ENCODE measurements around the gene AMDHD2.
"Not testable (repeated sequence)": the region's sequence is repeated elsewhere in the genome, so short reads cannot be mapped to it uniquely, and the experiment has no call there.

The AMDHD2 gene

DNA sequence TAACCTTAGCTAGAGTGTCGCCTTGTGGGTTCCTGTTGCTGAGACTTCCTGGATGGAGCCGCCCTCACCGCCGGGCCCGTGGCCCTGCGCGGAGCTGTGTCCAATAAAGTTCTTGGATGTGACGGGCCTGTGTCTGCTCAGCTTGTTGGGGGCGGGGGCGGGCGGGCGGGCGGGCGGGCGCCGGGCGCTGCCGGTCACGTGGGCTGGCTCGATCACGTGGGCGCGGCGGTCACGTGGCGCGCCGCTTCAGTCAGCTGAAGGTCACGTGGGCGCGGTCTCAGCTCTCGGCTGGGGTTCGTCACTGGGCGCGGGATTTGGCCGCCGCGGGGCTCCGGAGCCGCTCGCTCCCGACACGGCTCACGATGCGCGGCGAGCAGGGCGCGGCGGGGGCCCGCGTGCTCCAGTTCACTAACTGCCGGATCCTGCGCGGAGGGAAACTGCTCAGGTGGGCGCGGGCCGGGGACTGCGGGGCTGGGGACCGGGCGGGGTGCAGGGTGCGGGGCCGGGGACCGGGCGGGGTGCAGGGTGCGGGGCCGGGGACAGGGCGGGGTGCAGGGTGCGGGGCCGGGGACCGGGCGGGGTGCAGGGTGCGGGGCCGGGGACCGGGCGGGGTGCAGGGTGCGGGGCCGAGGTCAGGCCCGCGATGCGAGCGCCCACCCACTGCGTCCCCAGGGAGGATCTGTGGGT lies at the start of gene AMDHD2:
AMDHD2 (plus strand) TSS at position 275 of the 687 bp plus-strand sequence; CDS start at position 363, 88 bp downstream.
- DNase-seq (ENCODE audit: low read depth, low spot score): peak; percentile 96

DNA sequence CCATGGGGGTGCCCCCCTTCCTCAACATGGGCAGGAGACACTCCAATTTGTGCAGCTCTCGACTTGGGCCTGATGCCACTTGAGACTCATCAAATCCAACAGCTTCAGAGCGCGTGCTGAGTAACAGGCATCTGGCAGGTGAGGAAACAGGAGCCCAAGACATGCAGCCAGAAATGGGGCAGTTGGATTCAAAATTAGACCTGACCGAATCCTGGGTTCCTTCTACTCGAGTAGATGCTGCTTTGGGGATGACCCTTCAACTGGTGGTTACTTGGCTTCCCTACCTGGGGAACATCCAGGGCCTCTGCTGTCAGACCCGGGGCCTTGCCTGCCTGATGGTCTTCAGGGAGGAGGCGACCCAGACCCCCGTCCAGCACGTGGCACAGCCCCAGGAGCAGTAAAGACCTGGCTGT lies 49.6 kb upstream of the AMDHD2 start:
- peak; percentile 28 for DNase-seq (ENCODE audit: low read depth, low spot score)

DNA sequence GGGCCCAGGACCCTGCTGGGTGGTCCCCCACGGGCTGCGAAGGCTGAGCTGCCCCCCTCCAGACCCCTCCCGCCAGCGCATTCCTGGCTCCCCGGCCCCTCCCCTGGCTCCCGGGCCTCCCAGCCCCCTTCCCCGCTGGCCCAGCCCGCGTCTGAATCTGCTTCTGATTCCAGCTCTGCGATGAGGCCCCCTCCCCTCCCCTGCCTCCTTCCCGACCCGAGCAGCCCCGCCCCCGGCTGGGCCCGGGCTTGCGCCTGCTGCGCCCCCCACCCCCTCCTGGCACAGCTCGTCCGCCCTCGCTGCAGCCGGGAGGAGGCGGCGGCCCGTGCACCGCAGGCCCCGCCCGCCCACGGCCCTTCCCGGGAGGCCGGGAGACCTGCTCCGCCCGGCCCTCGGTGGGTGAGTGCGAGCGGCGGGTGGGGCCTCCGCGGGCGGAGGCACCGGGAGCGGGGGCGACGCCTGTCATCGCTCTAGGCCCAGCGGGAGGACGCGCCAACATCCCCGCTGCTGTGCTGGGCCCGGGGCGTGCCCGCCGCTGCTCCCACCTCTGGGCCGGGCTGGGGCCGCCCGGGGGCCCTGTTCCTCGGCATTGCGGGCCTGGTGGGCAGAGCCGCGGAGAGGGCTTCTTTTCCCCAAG lies 49.0 kb upstream of the AMDHD2 start, which contains the start of gene NTN3:
NTN3 (plus strand) TSS at position 282 of the 637 bp plus-strand sequence. CDS start 405 bp downstream, outside the sequence.
- peak; percentile 59 for DNase-seq (ENCODE audit: low read depth, low spot score)

GRCh38 chr16:2471653-2472487 lies 48.3 kb upstream of the AMDHD2 start:
- DNase-seq (ENCODE audit: low read depth, low spot score): no peak

DNA sequence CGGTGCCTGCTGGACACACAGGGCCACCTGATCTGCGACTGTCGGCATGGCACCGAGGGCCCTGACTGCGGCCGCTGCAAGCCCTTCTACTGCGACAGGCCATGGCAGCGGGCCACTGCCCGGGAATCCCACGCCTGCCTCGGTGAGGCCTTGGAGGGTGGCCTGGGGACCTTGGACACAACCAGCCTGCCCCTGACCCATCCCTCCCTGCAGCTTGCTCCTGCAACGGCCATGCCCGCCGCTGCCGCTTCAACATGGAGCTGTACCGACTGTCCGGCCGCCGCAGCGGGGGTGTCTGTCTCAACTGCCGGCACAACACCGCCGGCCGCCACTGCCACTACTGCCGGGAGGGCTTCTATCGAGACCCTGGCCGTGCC lies 47.7 kb upstream of the AMDHD2 start:
- DNase-seq (ENCODE audit: low read depth, low spot score): no peak

DNA sequence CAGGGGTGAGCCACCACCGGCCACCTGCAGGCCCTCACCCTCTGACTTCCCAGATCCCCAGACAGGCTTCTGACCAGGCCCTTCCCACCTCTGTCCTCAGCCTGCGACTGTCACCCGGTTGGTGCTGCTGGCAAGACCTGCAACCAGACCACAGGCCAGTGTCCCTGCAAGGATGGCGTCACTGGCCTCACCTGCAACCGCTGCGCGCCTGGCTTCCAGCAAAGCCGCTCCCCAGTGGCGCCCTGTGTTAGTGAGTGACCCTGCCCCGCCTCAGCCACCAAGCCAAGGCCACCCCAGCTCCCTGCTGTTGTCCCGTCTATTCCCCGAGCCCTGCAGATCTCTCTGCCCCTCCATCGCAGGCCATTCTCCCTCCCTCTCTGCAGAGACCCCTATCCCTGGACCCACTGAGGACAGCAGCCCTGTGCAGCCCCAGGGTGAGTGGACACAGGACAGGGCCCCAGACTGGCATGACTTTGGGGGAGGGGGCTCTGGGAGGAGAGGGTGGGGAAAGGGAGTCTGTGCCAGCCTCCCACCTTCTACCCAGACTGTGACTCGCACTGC lies 47.2 kb upstream of the AMDHD2 start:
- no peak for DNase-seq (ENCODE audit: low read depth, low spot score)

DNA sequence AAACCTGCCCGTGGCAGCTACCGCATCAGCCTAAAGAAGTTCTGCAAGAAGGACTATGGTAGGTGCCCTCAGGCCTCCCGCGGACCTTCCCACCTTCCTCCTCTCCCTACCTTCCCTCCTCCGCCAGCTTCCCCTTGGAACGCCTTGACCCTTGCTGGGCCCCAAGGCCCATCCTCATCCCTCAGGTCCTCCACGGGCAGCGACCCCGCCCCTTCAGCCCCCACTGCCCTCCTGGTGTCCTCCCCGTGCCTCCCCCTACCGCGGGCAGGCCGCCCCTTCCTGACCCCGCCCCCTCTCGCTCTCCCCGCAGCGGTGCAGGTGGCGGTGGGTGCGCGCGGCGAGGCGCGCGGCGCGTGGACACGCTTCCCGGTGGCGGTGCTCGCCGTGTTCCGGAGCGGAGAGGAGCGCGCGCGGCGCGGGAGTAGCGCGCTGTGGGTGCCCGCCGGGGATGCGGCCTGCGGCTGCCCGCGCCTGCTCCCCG lies 46.7 kb upstream of the AMDHD2 start:
- DNase-seq (ENCODE audit: low read depth, low spot score): no peak

DNA sequence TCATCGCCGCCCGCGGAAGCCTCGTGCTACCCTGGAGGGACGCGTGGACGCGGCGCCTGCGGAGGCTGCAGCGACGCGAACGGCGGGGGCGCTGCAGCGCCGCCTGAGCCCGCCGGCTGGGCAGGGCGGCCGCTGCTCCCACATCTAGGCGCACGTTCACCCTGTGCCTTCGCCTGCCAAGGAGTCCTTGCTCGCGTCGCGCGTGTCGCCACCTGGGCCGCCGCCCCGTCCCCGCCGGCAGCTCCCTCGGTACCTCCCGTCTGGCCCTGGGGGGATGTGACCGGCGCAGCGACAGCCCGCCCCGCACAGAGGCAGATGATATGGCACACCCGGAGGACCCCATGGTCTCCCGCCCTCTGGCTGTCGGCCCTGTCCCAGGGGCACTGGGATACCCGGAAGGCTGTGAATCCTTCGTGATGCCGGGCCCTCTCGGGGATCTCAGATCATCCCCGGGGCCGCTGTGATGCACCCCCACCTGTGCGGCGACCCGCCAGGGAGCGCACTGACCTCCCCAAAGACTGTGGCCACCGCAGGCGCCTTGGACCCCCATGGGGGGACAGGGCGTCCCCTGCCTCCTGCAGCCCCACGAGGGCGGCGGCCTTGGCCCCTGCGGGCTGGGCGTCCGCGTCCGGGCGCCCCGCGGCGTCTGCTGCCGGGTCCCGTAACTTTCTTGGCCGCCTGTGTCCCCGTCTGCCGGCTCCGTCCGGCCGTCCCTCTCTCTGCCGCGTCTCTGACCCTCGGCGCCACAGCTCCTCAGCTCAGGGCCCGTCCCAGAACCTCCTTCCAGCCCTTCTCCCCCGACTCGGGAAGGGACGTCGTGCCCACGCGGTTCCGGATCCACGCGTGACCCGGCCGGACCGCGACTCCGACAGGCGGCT lies 45.9 kb upstream of the AMDHD2 start:
- DNase-seq (ENCODE audit: low read depth, low spot score): peak; percentile 73

DNA sequence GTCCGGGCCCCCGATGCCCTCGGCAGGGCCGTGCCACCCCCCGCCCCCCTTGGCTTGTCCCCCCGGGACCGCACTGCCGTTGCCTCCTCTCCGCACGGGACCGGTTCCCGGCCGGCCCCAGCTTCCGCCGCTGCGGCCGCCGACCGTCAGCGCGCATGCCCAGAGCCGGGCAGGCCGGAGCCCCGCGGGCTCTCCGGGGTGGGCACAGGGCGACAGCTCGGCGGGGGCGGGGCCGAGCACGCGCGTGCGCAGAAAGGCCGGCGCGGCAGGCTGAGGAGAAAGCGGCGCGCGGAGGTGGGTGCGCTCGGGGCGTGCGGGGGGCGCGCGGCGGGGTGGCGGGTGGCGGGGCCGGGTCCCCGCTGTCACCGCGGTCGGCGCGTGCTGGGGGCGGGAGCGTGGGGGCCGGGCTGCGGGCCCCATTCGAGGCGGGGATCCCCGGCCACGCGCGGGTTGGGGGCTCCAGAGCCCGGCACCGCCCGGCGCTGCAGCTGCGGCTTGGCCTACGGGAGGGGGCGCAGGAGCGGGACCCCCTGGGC lies 45.2 kb upstream of the AMDHD2 start, which contains the start of gene TBC1D24:
TBC1D24 (plus strand) TSS at position 251 of the 536 bp plus-strand sequence. CDS start 21,022 bp downstream, outside the sequence.
- peak; percentile 95 for DNase-seq (ENCODE audit: low read depth, low spot score)

GRCh38 chr16:2475413-2476344 lies 44.5 kb upstream of the AMDHD2 start:
- peak; percentile 32 for DNase-seq (ENCODE audit: low read depth, low spot score)

GRCh38 chr16:2476345-2476720 lies 43.8 kb upstream of the AMDHD2 start:
- no peak for DNase-seq (ENCODE audit: low read depth, low spot score)

DNA sequence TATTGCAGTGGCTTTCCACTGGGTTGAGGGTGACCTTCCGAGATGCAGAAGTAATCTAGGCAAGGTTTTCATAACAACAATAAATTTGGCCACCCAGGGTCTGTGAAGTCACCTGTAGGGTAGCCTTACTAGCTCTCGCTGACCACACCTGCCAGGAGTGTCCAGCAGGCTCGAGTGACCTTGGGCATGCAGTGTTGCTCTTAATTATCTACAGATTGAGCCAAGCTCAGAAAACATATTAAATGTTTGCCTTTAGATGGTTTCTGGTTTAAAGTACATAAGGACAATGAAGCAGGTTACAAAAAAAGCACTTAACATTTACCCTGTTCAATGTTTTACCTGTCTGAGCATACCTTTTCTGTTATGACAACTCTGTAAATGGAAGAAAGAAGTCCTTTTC lies 43.4 kb upstream of the AMDHD2 start:
- DNase-seq (ENCODE audit: low read depth, low spot score): no peak

GRCh38 chr16:2477327-2477726 lies 42.8 kb upstream of the AMDHD2 start:
- no peak for DNase-seq (ENCODE audit: low read depth, low spot score)

DNA sequence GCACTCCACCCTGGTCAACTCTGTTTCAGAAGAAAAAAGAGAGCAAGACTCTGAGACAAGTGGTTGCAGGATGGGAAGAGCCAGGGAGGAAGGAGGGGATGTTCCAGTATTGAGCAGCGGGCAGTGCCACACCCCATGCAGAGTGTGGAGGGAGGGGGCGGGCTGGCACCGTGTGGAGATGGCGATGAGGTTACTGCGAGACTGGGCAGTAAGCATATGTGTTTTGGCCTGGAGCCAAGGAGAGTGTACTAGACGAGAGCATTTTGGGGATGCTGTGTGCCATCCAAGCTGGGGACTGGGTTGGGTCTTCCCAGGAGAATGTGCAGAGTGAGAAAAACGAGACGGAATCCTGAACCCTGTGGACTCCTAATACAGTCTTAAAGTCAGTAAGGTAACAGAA lies 41.9 kb upstream of the AMDHD2 start:
- DNase-seq (ENCODE audit: low read depth, low spot score): no peak

GRCh38 chr16:2479996-2480395 lies 40.2 kb upstream of the AMDHD2 start:
- DNase-seq (ENCODE audit: low read depth, low spot score): not testable (repeated sequence)

DNA sequence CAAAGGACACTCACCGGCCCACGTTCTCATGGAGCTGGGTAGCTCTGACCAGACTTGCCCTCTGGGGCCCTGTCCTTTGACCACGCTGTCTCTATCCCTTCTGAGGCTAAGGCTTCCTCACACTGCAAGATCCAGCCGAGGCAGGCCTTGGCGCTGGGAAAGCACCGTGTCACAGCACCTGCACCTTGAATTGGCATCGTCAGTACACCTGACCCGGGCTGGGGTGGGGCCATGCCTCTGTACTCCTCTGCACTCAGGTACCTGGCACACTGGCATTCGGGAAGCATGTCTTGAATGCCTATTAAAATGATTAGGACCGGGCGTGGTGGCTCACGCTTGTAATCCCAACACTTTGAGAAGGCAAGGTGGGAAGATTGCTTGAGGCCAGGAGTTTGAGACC lies 39.2 kb upstream of the AMDHD2 start:
- DNase-seq (ENCODE audit: low read depth, low spot score): no peak

DNA sequence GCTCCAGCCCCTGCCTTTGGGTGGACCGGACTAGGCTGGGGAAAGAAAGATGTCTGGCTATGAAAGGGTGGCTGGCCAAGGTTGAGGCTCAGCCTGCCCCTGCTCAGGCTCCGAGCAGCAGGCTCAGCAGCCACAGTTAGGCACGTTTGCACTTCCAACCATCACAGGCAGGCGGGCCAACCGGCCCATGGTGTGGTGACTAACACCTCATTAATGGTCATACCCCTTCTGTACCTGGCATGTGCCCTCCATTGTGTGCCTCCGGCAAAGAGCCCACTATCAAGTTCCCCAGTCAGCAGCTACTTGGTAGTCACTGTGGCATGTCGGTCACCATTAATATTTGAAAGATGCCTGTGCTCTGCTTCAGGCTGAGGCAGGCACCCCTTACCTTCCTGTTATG lies 38.5 kb upstream of the AMDHD2 start:
- DNase-seq (ENCODE audit: low read depth, low spot score): peak; percentile 43

DNA sequence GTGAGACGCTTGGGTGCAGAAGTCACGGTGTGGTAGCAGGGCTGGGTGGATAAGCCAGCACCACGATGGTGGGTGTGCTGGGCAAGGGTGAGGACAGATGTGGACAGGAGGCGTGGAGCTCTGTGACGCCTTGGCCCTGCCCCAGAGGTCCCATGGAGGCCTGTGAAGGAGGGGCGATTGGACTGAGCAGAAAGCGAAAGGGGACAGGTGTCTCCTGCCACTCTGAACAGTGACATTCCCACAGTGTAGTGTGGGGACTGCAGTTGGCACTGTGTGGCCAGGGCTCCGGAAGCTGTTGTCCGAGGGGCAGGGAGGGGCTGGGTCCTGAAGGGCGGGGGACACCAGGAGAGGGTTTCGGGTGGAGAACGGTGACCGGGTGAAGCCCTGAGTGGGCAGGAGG lies 37.9 kb upstream of the AMDHD2 start:
- no peak for DNase-seq (ENCODE audit: low read depth, low spot score)
